CD4-positive, CD25-positive, alpha-beta regulatory T cell (primary cell): ENCODE results near the gene FRMD4B. TPM values are rescaled to one million over a fixed set of nuclear protein-coding genes. Genes with fewer than 3 reads are reported as not detected.
A peak's percentile ranks its signal among the peaks of the same experiment; 100 is the strongest.
"Not testable (repeated sequence)": the region's sequence is repeated elsewhere in the genome, so short reads cannot be mapped to it uniquely, and the experiment has no call there.

Source experiments
- ATAC-seq, 2 donors: fragments of 150-1000 bp; cut with Tn5 transposase; one replicate each; pipeline ENCODE4 v1.10.0; 2021; ENCODE audit warnings: low read depth in 2 of 2, moderate number of reproducible peaks in 2 of 2, moderate library complexity in 1 of 2
- DNase-seq, 3 donors: peaks; one replicate each; pipeline versions ENCODE4 v3.0.0 to v3.0.0-alpha.2; 2012 to 2022; ENCODE audit warnings: mixed read lengths in 1 of 3
- H3K27ac ChIP-seq: one replicate; pipeline ENCODE4 v1.7.0; 2013; ENCODE audit warnings: mild to moderate bottlenecking, low read length; ENCODE audit not compliant: insufficient read depth, poor library complexity, severe bottlenecking
- H3K27me3 ChIP-seq: one replicate; pipeline ENCODE4 v1.7.0; 2013; ENCODE audit warnings: low read length; ENCODE audit not compliant: control insufficient read depth, insufficient read depth
- H3K36me3 ChIP-seq: one replicate; pipeline ENCODE4 v1.7.0; 2013; ENCODE audit warnings: mild to moderate bottlenecking, low read length, moderate library complexity; ENCODE audit not compliant: control insufficient read depth, insufficient read depth
- H3K4me1 ChIP-seq: 2 replicates; pipeline ENCODE4 v1.7.0; 2013; ENCODE audit warnings: mild to moderate bottlenecking, low read length; ENCODE audit not compliant: insufficient read depth, control insufficient read depth, poor library complexity, severe bottlenecking
- H3K4me3 ChIP-seq: one replicate; pipeline ENCODE4 v1.7.0; 2013; ENCODE audit warnings: low read depth, mild to moderate bottlenecking, low read length, moderate library complexity
- H3K9me3 ChIP-seq, 2 experiments: 1 replicate in 1 of 2; 2 replicates in 1 of 2; pipeline ENCODE4 v1.7.0; 2013; ENCODE audit warnings: low read length in 2 of 2, mild to moderate bottlenecking in 1 of 2, moderate library complexity in 1 of 2; ENCODE audit not compliant: control insufficient read depth in 2 of 2
- H3K27ac Mint-ChIP-seq, 3 donors: one replicate each; pipeline ENCODE4 v1.8.0; 2020 to 2022; ENCODE audit warnings: mild to moderate bottlenecking in 3 of 3, mixed read lengths in 3 of 3, moderate library complexity in 2 of 3
- H3K27me3 Mint-ChIP-seq: one replicate; pipeline ENCODE4 v1.8.0; 2022; ENCODE audit warnings: mild to moderate bottlenecking, mixed read lengths
- H3K36me3 Mint-ChIP-seq: one replicate; pipeline ENCODE4 v1.8.0; 2020; ENCODE audit warnings: mixed read lengths
- H3K4me1 Mint-ChIP-seq, 4 donors: one replicate each; pipeline ENCODE4 v1.8.0; 2020 to 2022; ENCODE audit warnings: mixed read lengths in 4 of 4, mild to moderate bottlenecking in 1 of 4
- H3K4me3 Mint-ChIP-seq, 4 donors: one replicate each; pipeline ENCODE4 v1.8.0; 2020 to 2022; ENCODE audit warnings: mild to moderate bottlenecking in 4 of 4, mixed read lengths in 4 of 4, moderate library complexity in 3 of 4
- H3K9me3 Mint-ChIP-seq, 7 donors: one replicate each; pipeline ENCODE4 v1.8.0; 2020 to 2022; ENCODE audit warnings: mixed read lengths in 7 of 7, mild to moderate bottlenecking in 3 of 7, moderate library complexity in 2 of 7
- polyA plus RNA-seq, 4 donors: library from polyadenylated mRNA; unstranded; fragments of 300-500 nt; fragmentation: Illumina TruSeq; gene quantifications; one replicate each; pipeline ENCODE4 v1.2.3, GENCODE V29; 2021
- total RNA-seq: library from RNA; stranded (reverse); gene quantifications from one replicate; pipeline ENCODE4 v1.2.3, GENCODE V29; 2022

The FRMD4B gene
- total and polyA plus RNA-seq, 5 donors from 2014 or later, result 8.6 to 54.7 (median 9.8) TPM

GRCh38 chr3:69277403-69277802, 108.5 kb downstream of the FRMD4B start:
- not testable (repeated sequence) for H3K27ac ChIP-seq, H3K9me3 Mint-ChIP-seq, H3K36me3 Mint-ChIP-seq, H3K27me3 Mint-ChIP-seq, H3K36me3 ChIP-seq, ATAC-seq, H3K4me3 Mint-ChIP-seq, H3K4me1 Mint-ChIP-seq, H3K9me3 ChIP-seq, H3K27me3 ChIP-seq, DNase-seq, H3K4me3 ChIP-seq, H3K4me1 ChIP-seq, H3K27ac Mint-ChIP-seq

- Mint-ChIP-seq H3K27ac (no peak overlapping the region), H3K4me3 (no peak overlapping the region), H3K27me3 (no peaks in the 10 kb centered on the region), H3K9me3 (peaks cover 0 to 1% (median 0%) of the 10 kb centered on the region in 7 donors), H3K36me3 (no peaks in the 10 kb centered on the region), H3K4me1 (peaks cover 2% of the 10 kb centered on the region in 4 donors)
- Histone ChIP-seq H3K27me3 (no peaks in the 10 kb centered on the region), H3K4me1 (no peaks in the 10 kb centered on the region), H3K9me3 (no peaks in the 10 kb centered on the region), H3K27ac (no peak overlapping the region), H3K36me3 (no peaks in the 10 kb centered on the region), H3K4me3 (no peak overlapping the region)
- ATAC-seq (no peak), DNase-seq (no peak)
Observed at GRCh38 chr3:69276884-69277283, 109.0 kb downstream of the FRMD4B start.

GRCh38 chr3:69276191-69276590, 109.7 kb downstream of the FRMD4B start:
- not testable (repeated sequence) for H3K27me3 ChIP-seq, H3K9me3 Mint-ChIP-seq, H3K36me3 Mint-ChIP-seq, H3K27me3 Mint-ChIP-seq, H3K4me1 Mint-ChIP-seq, ATAC-seq, H3K27ac ChIP-seq, H3K4me3 ChIP-seq, H3K36me3 ChIP-seq, H3K9me3 ChIP-seq, H3K27ac Mint-ChIP-seq, DNase-seq, H3K4me1 ChIP-seq, H3K4me3 Mint-ChIP-seq

GRCh38 chr3:69273896-69274295, 112.0 kb downstream of the FRMD4B start:
- no peaks in the 10 kb centered on the region for H3K36me3 ChIP-seq
- H3K27ac Mint-ChIP-seq, result peak overlapping the region in 1 of 3 donors; percentile 50
- H3K4me1 ChIP-seq, result no peaks in the 10 kb centered on the region
- peaks cover 4% of the 10 kb centered on the region for H3K36me3 Mint-ChIP-seq
- H3K27me3 Mint-ChIP-seq, result peaks cover 4% of the 10 kb centered on the region
- no peak for ATAC-seq
- peaks cover 0 to 1% (median 0%) of the 10 kb centered on the region in 7 donors for H3K9me3 Mint-ChIP-seq
- H3K4me3 ChIP-seq, result no peak overlapping the region
- H3K27me3 ChIP-seq, result no peaks in the 10 kb centered on the region
- no peaks in the 10 kb centered on the region for H3K9me3 ChIP-seq
- H3K4me3 Mint-ChIP-seq, result no peak overlapping the region
- no peak overlapping the region for H3K27ac ChIP-seq
- DNase-seq, result no peak
- no peaks in the 10 kb centered on the region for H3K4me1 Mint-ChIP-seq

GRCh38 chr3:69272556-69272955, 113.3 kb downstream of the FRMD4B start:
- Mint-ChIP-seq H3K36me3 (peaks cover 4% of the 10 kb centered on the region), H3K4me1 (no peaks in the 10 kb centered on the region), H3K9me3 (peaks cover 0 to 1% (median 0%) of the 10 kb centered on the region in 7 donors), H3K27me3 (peaks cover 4% of the 10 kb centered on the region), H3K27ac (no peak overlapping the region), H3K4me3 (no peak overlapping the region)
- DNase-seq, result no peak
- no peaks in the 10 kb centered on the region for H3K9me3 ChIP-seq
- no peak overlapping the region for H3K4me3 ChIP-seq
- no peak overlapping the region for H3K27ac ChIP-seq
- H3K36me3 ChIP-seq, result no peaks in the 10 kb centered on the region
- no peaks in the 10 kb centered on the region for H3K27me3 ChIP-seq
- no peak for ATAC-seq
- H3K4me1 ChIP-seq, result no peaks in the 10 kb centered on the region

GRCh38 chr3:69271098-69271497, 114.8 kb downstream of the FRMD4B start:
- Mint-ChIP-seq H3K27ac (no peak overlapping the region), H3K4me3 (no peak overlapping the region), H3K4me1 (no peaks in the 10 kb centered on the region), H3K9me3 (no peaks in the 10 kb centered on the region), H3K27me3 (peaks cover 4% of the 10 kb centered on the region), H3K36me3 (peaks cover 4% of the 10 kb centered on the region)
- Histone ChIP-seq H3K4me1 (no peaks in the 10 kb centered on the region), H3K4me3 (no peak overlapping the region), H3K9me3 (no peaks in the 10 kb centered on the region), H3K27me3 (no peaks in the 10 kb centered on the region), H3K36me3 (no peaks in the 10 kb centered on the region), H3K27ac (no peak overlapping the region)
- no peak for DNase-seq
- no peak for ATAC-seq

- no peak overlapping the region for H3K4me3 Mint-ChIP-seq
- Histone ChIP-seq H3K4me1 (no peaks in the 10 kb centered on the region), H3K27ac (no peak overlapping the region), H3K27me3 (no peaks in the 10 kb centered on the region), H3K36me3 (no peaks in the 10 kb centered on the region), H3K9me3 (no peaks in the 10 kb centered on the region), H3K4me3 (no peak overlapping the region)
- no peak for DNase-seq
- no peak for ATAC-seq
- peaks cover 4% of the 10 kb centered on the region for H3K36me3 Mint-ChIP-seq
- H3K4me1 Mint-ChIP-seq, result no peaks in the 10 kb centered on the region
- no peak overlapping the region for H3K27ac Mint-ChIP-seq
- peaks cover 0 to 2% (median 0%) of the 10 kb centered on the region in 7 donors for H3K9me3 Mint-ChIP-seq
- peaks cover 4% of the 10 kb centered on the region for H3K27me3 Mint-ChIP-seq
Observed at GRCh38 chr3:69266585-69266984, 119.3 kb downstream of the FRMD4B start.

GRCh38 chr3:69266071-69266470, 119.8 kb downstream of the FRMD4B start:
- H3K36me3 Mint-ChIP-seq, H3K27ac Mint-ChIP-seq, H3K4me1 ChIP-seq, H3K27ac ChIP-seq, H3K27me3 ChIP-seq, H3K27me3 Mint-ChIP-seq, H3K4me1 Mint-ChIP-seq, H3K4me3 Mint-ChIP-seq, H3K9me3 Mint-ChIP-seq, ATAC-seq, H3K4me3 ChIP-seq, H3K9me3 ChIP-seq, H3K36me3 ChIP-seq, DNase-seq: not testable (repeated sequence)
